GM13977 (cell line): ENCODE data around the gene PYY.

ENCODE experiments used
- DNase-seq: peaks from one replicate; pipeline ENCODE4 v3.0.0; 2012; ENCODE audit warnings: low spot score
- in situ Hi-C: fragments of 300-500 bp; cut with MboI; formaldehyde crosslinking; loops from one replicate; pipeline ENCODE4 v1.12.0; 2022; ENCODE audit warnings: low sequenced_read_pairs, low pct_unique_long_range_greater_than_20kb, mixed read lengths, inconsistent platforms; ENCODE audit not compliant: unreplicated experiment
- TF ChIP-seq, protein P1 (sequence below): IDR thresholded peaks from 2 replicates; pipeline ENCODE4 v1.5.1; 2012; ENCODE audit warnings: mild to moderate bottlenecking, control low read depth; ENCODE audit not compliant: insufficient read depth; ENCODE audit errors: extremely low read depth, missing control alignments

PYY gene

DNA sequence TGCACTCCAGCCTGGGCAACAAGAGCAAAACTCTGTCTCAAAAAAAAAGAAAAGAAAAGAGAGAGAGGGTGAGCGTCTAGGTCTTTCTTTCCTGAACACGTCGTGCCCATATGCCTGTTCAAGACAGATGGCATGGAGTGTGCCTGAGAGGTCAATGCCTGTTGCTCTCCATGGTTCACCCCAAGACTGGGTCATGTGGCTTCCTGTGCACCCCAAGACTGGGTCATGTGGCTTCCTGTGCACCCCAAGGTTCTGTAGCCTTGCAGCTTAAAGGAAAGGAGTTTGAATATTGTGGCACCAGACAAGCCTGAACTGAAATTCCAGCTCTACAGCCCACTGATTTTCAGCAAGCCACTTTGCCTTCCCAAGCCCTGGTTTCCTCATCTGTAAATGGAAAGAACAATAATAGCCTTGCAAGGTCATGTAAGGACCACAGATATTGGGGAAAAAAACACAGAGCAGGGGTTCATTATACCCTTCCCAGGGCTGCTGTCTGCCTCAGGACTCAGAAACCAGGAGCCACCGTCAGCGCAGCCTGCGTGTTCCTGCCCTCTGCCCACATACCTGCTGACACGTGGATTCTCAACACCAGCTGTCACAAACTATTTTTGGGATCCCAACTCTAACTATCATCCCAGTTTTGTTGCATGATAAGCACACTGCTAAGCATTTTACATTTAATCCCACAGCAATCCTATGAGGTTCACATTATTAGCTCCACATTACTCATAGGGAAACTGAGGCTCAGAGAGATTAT lies 32.7 kb upstream of the PYY start:
- in situ Hi-C loops = no loop called here
- no peak for DNase-seq
- TF ChIP-seq, protein P1, sequence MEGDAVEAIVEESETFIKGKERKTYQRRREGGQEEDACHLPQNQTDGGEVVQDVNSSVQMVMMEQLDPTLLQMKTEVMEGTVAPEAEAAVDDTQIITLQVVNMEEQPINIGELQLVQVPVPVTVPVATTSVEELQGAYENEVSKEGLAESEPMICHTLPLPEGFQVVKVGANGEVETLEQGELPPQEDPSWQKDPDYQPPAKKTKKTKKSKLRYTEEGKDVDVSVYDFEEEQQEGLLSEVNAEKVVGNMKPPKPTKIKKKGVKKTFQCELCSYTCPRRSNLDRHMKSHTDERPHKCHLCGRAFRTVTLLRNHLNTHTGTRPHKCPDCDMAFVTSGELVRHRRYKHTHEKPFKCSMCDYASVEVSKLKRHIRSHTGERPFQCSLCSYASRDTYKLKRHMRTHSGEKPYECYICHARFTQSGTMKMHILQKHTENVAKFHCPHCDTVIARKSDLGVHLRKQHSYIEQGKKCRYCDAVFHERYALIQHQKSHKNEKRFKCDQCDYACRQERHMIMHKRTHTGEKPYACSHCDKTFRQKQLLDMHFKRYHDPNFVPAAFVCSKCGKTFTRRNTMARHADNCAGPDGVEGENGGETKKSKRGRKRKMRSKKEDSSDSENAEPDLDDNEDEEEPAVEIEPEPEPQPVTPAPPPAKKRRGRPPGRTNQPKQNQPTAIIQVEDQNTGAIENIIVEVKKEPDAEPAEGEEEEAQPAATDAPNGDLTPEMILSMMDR = no peak

DNA sequence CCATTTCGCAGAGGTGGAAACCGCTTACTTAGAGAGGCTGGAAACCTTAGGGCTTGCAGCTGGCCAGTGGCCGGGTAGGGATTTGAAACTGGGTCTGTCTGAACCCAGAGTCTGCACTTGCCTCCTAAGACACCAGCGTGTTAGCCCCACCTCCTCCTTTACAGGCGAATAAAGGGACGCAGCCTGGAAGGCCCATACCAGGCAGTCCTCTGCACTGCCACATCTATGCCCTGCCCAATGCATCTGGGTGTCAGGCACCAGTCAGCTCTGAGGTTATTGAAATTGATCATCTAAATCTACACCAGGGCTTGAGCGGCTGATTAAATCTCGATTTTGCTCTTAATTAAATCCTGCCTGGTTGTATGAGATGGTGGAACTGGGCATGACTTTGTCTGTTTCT lies 30.8 kb upstream of the PYY start:
- DNase-seq = no peak
- in situ Hi-C loops = no loop called here
- TF ChIP-seq, protein P1 = no peak

DNA sequence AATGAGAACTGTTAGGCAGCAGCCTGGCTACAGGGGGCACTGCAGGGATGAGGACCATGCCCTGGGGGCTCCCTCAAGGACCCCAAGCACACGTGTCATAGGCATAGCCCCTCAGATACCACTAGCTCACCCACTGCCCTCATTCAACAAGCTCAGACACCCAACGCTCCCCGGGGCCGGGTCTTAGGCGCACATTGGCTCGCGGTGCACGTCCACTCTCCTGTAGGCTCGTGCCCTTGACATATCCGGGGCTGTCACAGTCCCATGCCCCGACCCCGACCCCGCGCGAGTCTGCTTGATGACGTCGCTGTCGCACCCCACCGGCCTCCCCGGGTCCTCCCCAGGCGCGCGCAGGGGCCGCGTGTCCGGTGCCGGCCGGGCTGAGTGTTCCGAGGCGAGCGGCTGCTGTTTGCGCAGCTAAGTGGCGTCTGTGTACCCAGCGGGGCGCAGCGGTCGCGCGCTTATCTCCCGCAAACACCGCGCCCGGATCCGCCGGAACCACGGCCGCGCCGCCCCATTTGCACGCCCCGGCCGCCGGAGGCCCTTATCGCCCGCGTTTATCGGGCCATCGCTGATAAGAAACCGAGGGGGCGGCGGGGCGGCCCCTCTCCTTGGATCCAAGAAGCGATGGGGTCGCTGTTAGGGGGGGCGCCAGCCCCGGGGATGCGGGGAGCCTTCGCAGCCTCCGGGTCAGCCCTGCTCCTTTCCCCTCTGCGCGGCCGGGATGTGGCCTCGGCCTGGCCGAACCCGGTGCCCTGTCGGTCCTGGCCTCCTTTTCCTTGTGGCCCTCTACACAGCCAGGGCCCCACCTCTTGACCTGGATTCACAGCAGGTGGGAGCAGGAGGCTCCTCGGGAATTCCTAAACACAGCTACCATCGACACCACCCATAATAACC lies 30.0 kb upstream of the PYY start:
- TF ChIP-seq, protein P1 = no peak
- no peak for DNase-seq
- in situ Hi-C loops = no loop called here

DNA sequence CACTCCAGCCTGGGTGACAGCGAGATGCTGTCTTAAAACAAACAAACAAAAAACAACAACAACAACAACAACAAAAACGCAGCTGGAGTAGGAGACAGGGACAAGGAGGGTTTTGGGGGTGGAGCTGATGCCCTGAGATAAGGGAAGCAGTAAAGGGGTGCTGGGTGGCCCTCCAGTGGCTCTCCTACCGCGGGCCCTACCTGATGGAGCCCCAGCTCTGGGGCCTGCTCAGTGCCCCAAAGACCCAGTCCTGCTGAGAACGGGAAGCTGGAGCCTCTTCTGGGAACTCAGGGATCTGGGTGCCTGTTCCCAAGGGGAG lies 29.4 kb upstream of the PYY start:
- in situ Hi-C loops = no loop called here
- TF ChIP-seq, protein P1 = no peak
- no peak for DNase-seq

DNA sequence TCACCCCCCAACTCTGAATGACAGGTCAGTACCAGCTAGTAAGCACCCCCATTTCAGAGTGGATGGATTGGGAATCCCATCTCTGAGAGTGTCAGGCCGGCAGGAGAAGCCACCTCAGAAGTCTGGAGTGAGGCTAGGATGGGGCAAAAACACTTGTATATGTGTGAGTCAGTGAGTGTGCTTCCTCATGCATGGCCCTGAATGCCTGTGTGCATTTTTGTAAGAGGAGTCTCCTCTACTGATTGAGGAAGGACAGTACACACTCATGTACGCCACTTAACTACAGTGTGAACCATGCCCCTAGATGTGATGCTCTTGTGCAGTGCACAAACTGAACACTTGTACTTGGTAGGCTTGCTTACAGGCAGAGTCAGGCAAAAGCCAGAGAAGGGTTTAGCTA lies 28.4 kb upstream of the PYY start:
- TF ChIP-seq, protein P1 = no peak
- DNase-seq = no peak
- in situ Hi-C loops = no loop called here

DNA sequence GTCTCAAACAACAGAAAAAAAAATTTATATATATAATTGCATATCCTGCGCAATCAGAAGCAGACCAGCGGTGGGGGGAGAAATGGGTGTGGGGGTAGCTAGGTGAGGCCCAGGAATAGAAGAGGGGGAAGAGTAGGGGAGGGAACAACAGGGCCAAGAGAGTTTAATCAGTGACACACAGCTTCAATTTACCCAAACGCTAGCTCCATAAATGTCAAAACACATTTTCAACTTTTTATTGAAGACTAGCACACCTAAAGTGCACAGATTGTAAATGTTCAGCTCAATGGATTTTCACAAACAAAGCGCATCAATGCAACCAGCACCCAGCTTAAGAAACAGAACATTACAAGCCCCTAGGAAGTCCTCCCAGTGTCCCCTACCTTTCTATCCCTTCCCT lies 25.9 kb upstream of the PYY start:
- TF ChIP-seq, protein P1 = no peak
- no peak for DNase-seq
- in situ Hi-C loops = no loop called here
